CD4-positive, alpha-beta T cell (primary cell): Measurements from ENCODE around the gene RAB2B. TPM values are rescaled to one million over a fixed set of nuclear protein-coding genes. Genes with fewer than 3 reads are reported as not detected.

Experiments used
- ATAC-seq: fragments of 200-7000 bp; cut with Tn5 transposase; one replicate; pipeline ENCODE4 v1.10.0; 2022; ENCODE audit warnings: mild to moderate bottlenecking; ENCODE audit not compliant: poor library complexity
- CTCF ChIA-PET: fragments of 350-600 bp; sonication (Branson Sonifier 250); formaldehyde crosslinking; loops from one replicate; lab custom pipeline; 2021; ENCODE audit warnings: antibody characterized with exemption, inconsistent platforms; lab: Charles Lee
- POLR2A ChIA-PET: fragments of 350-600 bp; sonication (Branson Sonifier 250); formaldehyde crosslinking; loops from one replicate; lab custom pipeline; 2021; ENCODE audit warnings: antibody characterized with exemption, inconsistent platforms; lab: Charles Lee
- DNase-seq, 14 experiments: peaks; one replicate each; pipeline ENCODE4 v3.0.0-alpha.2; 2013 to 2020; ENCODE audit warnings: mixed read lengths in 2 of 14
- H3K27ac ChIP-seq, 2 donors: one replicate each; pipeline versions ENCODE4 v1.5.1 to v1.7.0; 2013; ENCODE audit warnings: low read length in 2 of 2, low read depth in 1 of 2, mild to moderate bottlenecking in 1 of 2
- H3K27me3 ChIP-seq, 2 experiments: 1 replicate in 1 of 2; 2 replicates in 1 of 2; pipeline versions ENCODE4 v1.6.1 to v1.7.0; 2013; ENCODE audit warnings: low read length in 2 of 2, control low read depth in 1 of 2, mild to moderate bottlenecking in 1 of 2, moderate library complexity in 1 of 2; ENCODE audit not compliant: insufficient read depth in 2 of 2, control insufficient read depth in 1 of 2
- H3K36me3 ChIP-seq: one replicate; pipeline ENCODE4 v1.6.1; 2013; ENCODE audit warnings: low read length, control low read depth; ENCODE audit not compliant: insufficient read depth
- H3K4me1 ChIP-seq: one replicate; pipeline ENCODE4 v1.6.1; 2013; ENCODE audit warnings: low read length, control low read depth; ENCODE audit not compliant: insufficient read depth
- H3K4me3 ChIP-seq: one replicate; pipeline ENCODE4 v1.5.1; 2013; ENCODE audit warnings: mild to moderate bottlenecking, low read length, moderate library complexity
- H3K9me3 ChIP-seq, 2 experiments: 1 replicate in 1 of 2; 2 replicates in 1 of 2; pipeline versions ENCODE4 v1.6.1 to v1.7.0; 2013; ENCODE audit warnings: low read length in 2 of 2, mild to moderate bottlenecking in 2 of 2, control low read depth in 1 of 2, moderate library complexity in 1 of 2; ENCODE audit not compliant: control insufficient read depth in 1 of 2, insufficient read depth in 1 of 2
- H3K27ac Mint-ChIP-seq: one replicate; pipeline ENCODE4 v1.8.0; 2020; ENCODE audit warnings: mixed read lengths
- H3K27me3 Mint-ChIP-seq: one replicate; pipeline ENCODE4 v1.8.0; 2021; ENCODE audit warnings: mixed read lengths
- H3K36me3 Mint-ChIP-seq: one replicate; pipeline ENCODE4 v1.8.0; 2021; ENCODE audit warnings: low read depth, mixed read lengths
- H3K4me1 Mint-ChIP-seq: one replicate; pipeline ENCODE4 v1.8.0; 2021; ENCODE audit warnings: low read depth, mixed read lengths
- H3K4me3 Mint-ChIP-seq: one replicate; pipeline ENCODE4 v1.8.0; 2020; ENCODE audit warnings: mild to moderate bottlenecking, mixed read lengths
- H3K9me3 Mint-ChIP-seq: one replicate; pipeline ENCODE4 v1.8.0; 2020; ENCODE audit warnings: mixed read lengths
- intact Hi-C, 2 experiments: fragments of 100-400 bp; cut with DNase I in 1 of 2; cut with micrococcal nuclease in 1 of 2; formaldehyde crosslinking; loops; one replicate each; pipeline versions ENCODE4 v1.15.1 to v1.9.0; 2023 to 2025; cut with DNase I, micrococcal nuclease
- total RNA-seq, 174 experiments: library from RNA in 2 of 174; stranded (reverse) in 2 of 174; gene quantifications; one replicate each; pipeline ENCODE4 v1.2.3 and lab custom pipeline; 2021 to 2026
- TF ChIP-seq, protein P1 (sequence below): fragments of 200-600 bp; IDR thresholded peaks from one replicate; pipeline ENCODE4 v1.8.0; 2022; ENCODE audit warnings: antibody characterized with exemption, mild to moderate bottlenecking

The RAB2B gene
- total RNA-seq, 2 experiments from 2014 or later = 21.1 to 23.9 TPM

DNA sequence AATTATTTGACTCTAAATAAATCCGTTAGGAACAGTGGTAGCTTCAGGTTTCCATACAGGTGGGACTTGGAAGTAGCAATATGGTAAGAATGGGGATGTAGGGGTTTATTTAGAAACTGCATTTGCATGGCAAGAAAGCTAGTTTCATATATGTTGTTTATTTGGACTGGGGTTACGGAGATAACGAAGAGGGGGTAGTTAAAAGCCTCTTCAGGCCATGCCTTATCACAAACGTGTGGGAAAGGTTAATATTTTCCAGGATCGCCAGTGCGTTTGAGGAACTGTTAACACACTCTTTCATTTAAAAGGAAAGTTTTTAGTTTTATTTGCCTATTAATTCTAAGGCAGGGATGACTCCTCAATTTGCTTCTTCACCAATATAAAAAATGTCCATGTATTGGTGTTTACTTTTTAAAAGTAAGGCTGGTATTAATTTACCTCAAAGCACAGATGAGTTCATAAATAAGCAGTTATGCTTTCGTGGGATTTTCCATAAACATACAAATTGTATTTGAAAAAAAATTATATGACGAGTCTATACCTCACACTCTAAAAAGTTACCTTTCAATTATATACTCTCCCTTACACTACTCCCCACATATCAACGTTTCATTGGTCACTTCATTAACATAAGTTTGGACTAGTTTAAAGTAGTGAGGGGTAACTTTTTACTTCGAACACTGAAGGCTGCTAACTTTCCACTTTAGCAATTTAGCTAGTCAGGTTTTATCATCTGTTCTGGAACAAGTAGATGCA lies 814 bp downstream of the RAB2B start:
- TF ChIP-seq, protein P1, sequence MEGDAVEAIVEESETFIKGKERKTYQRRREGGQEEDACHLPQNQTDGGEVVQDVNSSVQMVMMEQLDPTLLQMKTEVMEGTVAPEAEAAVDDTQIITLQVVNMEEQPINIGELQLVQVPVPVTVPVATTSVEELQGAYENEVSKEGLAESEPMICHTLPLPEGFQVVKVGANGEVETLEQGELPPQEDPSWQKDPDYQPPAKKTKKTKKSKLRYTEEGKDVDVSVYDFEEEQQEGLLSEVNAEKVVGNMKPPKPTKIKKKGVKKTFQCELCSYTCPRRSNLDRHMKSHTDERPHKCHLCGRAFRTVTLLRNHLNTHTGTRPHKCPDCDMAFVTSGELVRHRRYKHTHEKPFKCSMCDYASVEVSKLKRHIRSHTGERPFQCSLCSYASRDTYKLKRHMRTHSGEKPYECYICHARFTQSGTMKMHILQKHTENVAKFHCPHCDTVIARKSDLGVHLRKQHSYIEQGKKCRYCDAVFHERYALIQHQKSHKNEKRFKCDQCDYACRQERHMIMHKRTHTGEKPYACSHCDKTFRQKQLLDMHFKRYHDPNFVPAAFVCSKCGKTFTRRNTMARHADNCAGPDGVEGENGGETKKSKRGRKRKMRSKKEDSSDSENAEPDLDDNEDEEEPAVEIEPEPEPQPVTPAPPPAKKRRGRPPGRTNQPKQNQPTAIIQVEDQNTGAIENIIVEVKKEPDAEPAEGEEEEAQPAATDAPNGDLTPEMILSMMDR = no peak
- H3K4me1 ChIP-seq = peaks cover 20% of the 10 kb centered on the region
- Mint-ChIP-seq H3K4me3 (peak overlapping the region; percentile 99), H3K36me3 (peaks cover 49% of the 10 kb centered on the region), H3K9me3 (no peaks in the 10 kb centered on the region), H3K27me3 (no peaks in the 10 kb centered on the region), H3K4me1 (peaks cover 48% of the 10 kb centered on the region), H3K27ac (peak overlapping the region; percentile 94)
- no peaks in the 10 kb centered on the region for H3K27me3 ChIP-seq
- ATAC-seq = no peak
- intact Hi-C loops = loop anchor here (1.0 to 2.0 kb wide), 3 partner anchors 20 to 39 kb away; partner anchors contain the start of genes CHD8 (in 1 of the 2) and METTL3 (in 1 of the 2)
- ChIA-PET CTCF (interaction anchor here (0.7 to 3.1 kb wide), 10 partner anchors 15 to 94 kb away, joined by 3 to 45 read pairs (median 5); partner anchors contain the start of genes CHD8, METTL3, SALL2 and SUPT16H), POLR2A (interaction anchor here (0.6 to 4.0 kb wide), 10 partner anchors 11 to 259 kb away, joined by 3 to 44 read pairs (median 9); partner anchors contain the start of genes CHD8, METTL3, SALL2 and SUPT16H)
- peak overlapping the region; percentile 99 for H3K4me3 ChIP-seq
- H3K9me3 ChIP-seq = no peaks in the 10 kb centered on the region
- peak overlapping the region; percentile 73 to 94 for H3K27ac ChIP-seq
- peaks cover 28% of the 10 kb centered on the region for H3K36me3 ChIP-seq
- DNase-seq = no peak

DNA sequence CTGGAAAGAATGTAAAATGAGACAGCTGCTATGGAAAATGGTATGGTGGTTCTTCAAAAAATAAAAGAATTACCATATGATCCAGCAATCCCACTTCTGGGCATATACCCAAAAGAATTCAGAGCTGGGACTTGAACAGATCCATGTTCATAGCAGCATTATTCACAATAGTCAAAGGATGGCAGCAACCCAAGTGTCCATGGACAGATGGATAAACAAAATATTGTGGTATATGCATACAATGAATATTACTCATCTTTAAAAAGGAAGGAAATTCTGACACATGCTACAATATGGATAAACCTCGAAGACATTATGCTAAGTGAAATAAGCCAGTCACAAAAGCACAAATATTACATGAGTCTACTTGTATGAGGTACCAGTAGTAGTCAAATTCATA lies 9.1 kb downstream of the RAB2B start:
- ChIA-PET CTCF (no interaction called here), POLR2A (interaction anchor here (1.2 kb wide), 1 partner anchor 12 kb away, joined by 4 read pairs; the partner anchor contains the start of gene CHD8)
- no peaks in the 10 kb centered on the region for H3K9me3 Mint-ChIP-seq
- peaks cover 41% of the 10 kb centered on the region for H3K36me3 ChIP-seq
- intact Hi-C loops = no loop called here
- no peaks in the 10 kb centered on the region for H3K4me1 ChIP-seq
- DNase-seq (no peak), ATAC-seq (no peak)
- peaks cover 75% of the 10 kb centered on the region for H3K36me3 Mint-ChIP-seq
- H3K4me3 Mint-ChIP-seq = no peak overlapping the region
- H3K4me3 ChIP-seq = no peak overlapping the region
- H3K9me3 ChIP-seq = no peaks in the 10 kb centered on the region
- no peak overlapping the region for H3K27ac ChIP-seq
- H3K27me3 Mint-ChIP-seq = no peaks in the 10 kb centered on the region
- H3K27me3 ChIP-seq = no peaks in the 10 kb centered on the region
- H3K27ac Mint-ChIP-seq = no peak overlapping the region
- TF ChIP-seq, protein P1 = no peak
- H3K4me1 Mint-ChIP-seq = no peaks in the 10 kb centered on the region

DNA sequence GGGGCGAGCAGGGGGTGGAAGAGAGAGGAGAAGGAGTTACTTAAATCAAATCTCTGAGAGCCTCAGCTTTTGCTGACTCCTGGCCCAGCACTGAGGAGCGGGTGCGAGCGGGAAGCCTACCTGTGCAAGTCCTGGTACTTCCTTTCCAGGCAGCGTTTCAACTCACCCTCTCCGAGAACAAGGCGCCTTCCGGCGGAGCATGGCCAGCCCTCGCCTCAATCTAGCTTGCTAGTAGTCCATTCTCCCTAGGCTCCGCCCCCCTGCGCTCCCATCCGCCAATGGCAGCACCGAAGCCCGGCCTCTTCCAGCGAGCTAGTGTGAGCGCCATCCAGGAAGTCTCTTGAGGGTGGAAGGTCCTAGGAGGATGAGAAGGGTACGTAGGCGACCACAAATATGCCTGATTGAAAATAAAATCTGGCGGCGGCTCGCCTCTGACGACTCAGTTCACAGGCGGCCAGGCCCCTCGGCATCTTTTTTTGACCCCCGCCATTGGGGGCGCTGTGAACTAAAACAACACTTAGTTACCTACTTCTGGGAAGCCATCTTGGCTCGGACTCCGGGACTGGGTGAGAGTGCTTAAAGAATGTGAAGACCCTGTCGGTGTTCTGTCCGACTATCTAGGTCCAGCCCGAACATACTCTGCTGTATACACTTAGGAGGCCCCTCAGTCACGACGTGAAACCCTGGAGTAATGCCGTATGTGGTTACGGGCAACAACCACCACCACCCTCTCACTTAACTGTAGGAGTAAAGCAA lies 20.7 kb downstream of the RAB2B start, which contains the start of gene CHD8:
Gene CHD8 (minus strand): TSS at position 212 of the 756 bp plus-strand sequence. CDS start 24,480 bp downstream, outside the sequence.
- DNase-seq (peak; percentile 97 to 100 (median 99)), ATAC-seq (peak; percentile 96)
- H3K9me3 ChIP-seq = no peaks in the 10 kb centered on the region
- POLR2A ChIA-PET = interaction anchor here (0.5 to 5.8 kb wide), 22 partner anchors 9 to 1865 kb away, joined by 3 to 247 read pairs (median 5); partner anchors contain the start of genes ACIN1, C14orf119, METTL3 and OR10G3
- Mint-ChIP-seq H3K36me3 (peaks cover 63% of the 10 kb centered on the region), H3K4me3 (peak within 1 kb of the TSS; percentile 95), H3K4me1 (peaks cover 46% of the 10 kb centered on the region), H3K9me3 (no peaks in the 10 kb centered on the region), H3K27ac (peak within 1 kb of the TSS; percentile 100), H3K27me3 (no peaks in the 10 kb centered on the region)
- H3K27me3 ChIP-seq = no peaks in the 10 kb centered on the region
- intact Hi-C loops = loop anchor here (1.0 to 10.0 kb wide), 10 partner anchors 19 to 1309 kb away; partner anchors contain the start of genes SUPT16H (in 2 of the 2), HNRNPC (in 1 of the 2), METTL3 (in 1 of the 2) and OXA1L (in 1 of the 2)
- peaks cover 45% of the 10 kb centered on the region for H3K4me1 ChIP-seq
- CTCF ChIA-PET = interaction anchor here (0.5 to 3.3 kb wide), 15 partner anchors 9 to 1115 kb away, joined by 3 to 45 read pairs (median 5); partner anchors contain the start of genes METTL3, RAB2B, SALL2 and TOX4
- peak within 1 kb of the TSS; percentile 88 to 95 for H3K27ac ChIP-seq
- peaks cover 10% of the 10 kb centered on the region for H3K36me3 ChIP-seq
- TF ChIP-seq, protein P1 = peak; percentile 71
- H3K4me3 ChIP-seq = peak within 1 kb of the TSS; percentile 91
